NCI-H2171 treated with DMSO at 0.1 percent for 48 hours (cell line): ENCODE results near the gene FANCC.
"Not testable (repeated sequence)": the region's sequence is repeated elsewhere in the genome, so short reads cannot be mapped to it uniquely, and the experiment has no call there.

Experiments
- DNase-seq: peaks from one replicate; lab custom pipeline; 2025; lab: John Stamatoyannopoulos, UW

The FANCC gene

DNA sequence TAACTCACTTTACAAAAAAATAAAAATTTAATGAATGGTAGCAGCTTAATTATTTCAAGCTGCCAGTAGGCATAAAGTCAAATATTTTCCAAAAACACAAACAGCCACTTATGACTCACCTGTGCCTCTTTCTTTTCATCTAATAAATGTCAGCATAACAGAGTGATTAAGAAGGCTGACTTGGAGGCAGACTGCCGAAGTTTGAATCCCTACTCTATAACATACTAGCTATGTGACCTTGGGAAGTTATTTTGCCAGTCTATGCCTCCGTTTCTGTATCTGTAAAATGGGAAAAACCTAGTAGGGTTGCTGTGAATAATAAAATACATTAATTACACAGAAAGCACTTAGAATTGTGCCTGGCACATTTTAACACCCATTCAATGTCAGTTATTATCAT lies 33.8 kb downstream of the FANCC start:
- no peak for DNase-seq

DNA sequence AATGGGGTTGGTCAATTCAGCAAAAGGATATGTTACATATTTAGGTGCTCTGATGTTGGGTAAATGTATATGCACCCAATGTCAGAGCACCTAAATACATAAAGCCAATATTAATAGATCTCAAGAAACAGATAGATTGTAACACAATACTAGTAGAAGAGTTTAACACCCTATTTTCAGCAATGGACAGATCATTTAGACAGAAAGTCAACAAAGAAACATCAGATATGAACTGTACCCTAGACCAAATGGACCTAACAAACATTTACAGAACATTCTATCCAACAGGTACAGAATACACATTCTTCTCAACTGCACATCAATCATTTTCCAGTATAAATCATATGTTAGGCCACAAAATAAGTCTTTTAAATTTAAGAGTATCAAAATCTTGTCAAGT lies 35.2 kb downstream of the FANCC start:
- no peak for DNase-seq

DNA sequence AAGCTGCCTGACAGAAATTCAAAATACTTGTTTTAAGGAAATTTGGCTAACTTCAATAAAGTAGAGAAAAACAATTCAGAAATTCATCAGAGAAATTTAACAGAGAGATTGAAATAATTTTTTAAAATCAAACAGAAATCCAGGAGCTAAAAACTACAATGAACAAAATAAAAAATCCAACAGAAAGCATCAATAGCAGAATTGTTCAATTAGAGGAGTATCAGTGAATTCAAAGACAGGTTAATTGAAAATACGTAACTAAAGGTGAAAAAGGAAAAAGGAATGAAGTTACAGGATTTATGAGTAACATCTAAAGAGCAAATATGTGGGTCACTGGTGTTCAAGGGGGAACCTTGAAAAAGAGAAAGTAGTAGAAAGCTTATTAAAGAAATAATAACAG lies 36.8 kb downstream of the FANCC start:
- no peak for DNase-seq

DNA sequence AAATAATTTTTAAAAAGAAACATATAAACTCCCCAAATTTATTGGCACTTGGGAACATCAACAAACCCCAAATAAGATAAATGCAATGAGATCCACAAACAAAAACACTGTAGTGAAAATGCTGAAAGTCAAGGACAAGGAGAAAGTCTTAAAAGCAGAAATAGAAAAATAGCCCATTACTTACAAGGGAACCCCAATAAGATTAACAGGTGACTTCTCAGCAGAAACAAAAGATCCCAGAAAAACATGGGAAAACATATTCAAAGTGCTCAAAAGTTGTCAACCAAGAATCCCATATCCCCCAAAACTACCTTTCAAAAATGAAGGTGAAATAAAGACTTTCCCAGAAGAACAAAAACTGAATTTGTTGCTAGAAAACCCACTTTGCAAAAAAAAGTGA lies 40.0 kb downstream of the FANCC start:
- DNase-seq, result no peak

DNA sequence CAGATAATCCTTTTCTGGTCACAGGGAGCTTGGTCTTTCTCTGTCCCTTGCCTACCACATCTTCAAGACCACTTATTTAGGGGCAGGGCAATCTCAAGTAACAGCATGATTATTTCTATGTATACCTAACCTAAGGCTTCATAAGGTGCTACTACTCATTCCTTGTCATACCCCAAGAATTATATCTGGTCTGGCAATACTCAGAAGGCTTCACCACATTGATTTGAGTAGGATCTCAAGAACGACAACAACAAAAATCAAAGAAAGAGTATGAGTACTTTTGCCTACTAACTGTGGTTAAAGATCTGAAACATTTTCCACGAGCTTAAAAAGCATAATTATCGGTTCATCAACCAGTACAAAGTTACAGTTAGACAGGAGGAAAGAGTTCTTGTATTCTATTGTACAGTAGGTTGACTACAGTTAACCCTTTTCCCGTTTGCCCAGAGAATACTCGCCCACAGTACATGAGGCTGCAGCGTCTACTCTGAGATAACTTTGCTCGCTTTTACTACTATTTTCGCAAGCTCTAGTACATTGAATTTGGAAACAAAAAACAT lies 41.0 kb downstream of the FANCC start:
- no peak for DNase-seq

DNA sequence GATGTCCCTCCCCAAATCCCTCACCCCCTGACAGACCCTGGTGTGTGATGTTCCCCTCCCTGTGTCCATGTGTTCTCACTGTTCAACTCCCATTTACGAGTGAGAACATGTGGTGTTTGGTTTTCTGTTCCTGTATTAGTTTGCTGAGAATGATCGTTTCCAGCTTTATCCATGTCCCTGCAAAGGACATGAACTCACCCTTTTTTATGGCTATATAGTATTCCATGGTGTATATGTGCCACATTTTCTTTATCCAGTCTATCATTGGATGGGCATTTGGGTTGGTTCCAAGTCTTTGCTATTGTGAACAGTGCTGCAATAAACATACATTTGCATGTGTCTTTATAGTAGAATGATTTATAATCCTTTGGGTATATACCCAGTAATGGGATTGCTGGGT lies 43.3 kb downstream of the FANCC start:
- not testable (repeated sequence) for DNase-seq

DNA sequence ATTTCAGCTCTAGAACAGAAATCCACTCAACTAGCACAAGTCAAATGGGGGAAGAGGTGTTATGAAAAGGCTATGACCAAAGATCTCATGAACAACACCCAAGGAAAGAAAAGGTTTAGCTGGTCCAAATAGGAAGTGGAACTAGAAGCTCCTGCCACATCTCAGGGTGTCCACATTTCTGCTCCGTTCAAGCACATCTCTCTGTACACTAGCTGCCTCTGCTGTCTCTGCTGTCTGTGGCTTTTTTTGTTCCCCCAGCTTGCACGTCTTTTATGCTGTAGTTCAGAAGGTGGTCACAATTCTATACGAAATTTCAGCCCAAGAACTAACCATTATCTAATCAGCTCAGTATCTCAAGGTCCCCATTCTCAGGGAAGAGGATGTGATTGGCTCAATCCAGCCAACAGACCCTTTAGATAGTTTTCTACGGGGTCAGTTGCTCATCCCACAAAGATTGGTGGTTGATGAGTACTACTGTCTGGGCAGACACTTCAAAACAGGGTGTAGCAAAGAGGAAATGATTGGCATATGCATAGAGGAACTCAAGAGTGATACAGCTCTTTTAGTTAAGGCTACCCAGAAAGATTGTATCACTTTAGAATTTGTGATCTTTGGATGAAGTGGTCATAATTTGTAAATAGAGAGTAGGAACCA lies 44.0 kb downstream of the FANCC start:
- no peak for DNase-seq

DNA sequence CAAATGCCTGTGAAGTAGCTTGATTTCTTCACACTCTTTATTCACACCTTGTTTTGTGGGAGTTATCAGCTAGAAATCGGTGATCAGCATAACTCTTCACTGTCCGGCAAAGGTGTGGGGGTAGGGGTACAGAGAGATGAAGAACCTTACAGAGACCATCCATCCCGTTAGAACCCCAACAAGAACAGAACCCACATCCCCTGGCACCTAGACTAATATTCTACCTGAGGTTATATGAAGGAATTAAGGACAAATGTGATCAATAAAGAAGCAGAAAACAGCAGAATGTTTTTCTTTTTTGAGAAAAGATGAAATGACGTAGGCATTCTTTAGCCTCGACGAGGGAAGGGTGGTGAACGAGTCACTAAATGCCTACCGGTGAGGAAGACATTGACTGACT lies 44.7 kb downstream of the FANCC start:
- no peak for DNase-seq

DNA sequence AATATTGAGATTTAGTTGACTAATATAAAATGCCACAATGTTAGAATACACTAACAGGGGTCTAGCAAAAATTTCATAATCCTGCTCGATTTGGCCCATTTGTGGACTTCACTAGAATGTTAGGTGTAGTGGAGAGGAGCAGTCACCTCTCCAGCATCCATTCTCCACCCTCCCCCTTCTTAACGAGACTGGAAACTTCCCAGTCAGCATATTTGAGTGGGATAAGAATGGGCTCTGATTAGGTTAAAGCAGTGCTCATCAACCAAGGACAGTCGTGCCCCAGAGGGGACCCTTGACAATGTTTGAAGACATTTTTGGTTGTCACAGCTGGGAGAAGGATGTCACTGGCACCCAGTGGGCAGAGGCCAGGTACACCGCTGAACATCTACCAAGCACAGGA lies 46.7 kb downstream of the FANCC start:
- DNase-seq, result no peak

DNA sequence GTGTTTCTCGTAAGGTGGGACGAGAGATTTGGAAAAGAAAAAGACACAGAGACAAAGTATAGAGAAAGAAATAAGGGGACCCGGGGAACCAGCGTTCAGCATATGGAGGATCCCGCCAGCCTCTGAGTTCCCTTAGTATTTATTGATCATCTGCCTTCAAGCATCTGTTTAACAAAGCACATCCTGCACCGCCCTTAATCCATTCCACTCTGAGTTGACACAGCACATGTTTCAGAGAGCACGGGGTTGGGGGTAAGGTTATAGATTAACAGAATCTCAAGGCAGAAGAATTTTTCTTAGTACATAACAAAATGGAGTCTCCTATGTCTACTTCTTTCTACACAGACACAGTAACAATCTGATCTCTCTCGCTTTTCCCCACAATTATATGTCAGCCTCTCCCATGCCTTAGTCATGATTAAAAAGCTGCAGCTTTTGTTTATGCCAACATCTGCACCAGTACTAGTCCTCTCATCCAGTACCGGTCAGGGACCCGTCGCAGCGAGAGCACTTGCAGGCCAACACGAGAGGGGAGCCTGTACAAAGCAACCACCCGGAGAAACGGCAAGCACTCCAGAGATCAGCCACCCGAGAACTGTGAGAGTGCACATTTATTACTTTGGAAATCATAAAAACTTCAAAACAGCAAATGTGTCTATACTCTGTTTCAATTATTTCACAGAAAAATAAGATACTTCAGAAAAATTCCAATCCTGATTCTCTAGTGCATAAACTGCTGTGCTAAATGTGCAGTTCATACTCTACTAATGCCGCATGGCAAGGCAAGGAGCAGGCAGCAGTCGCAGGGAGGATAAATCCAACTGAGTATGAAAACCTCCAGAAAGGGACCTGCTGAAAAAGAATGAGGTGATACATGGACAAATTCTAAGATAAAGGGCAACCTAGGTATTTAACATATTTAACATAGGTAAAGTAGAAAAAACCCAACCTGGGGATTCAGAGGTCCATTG lies 47.4 kb downstream of the FANCC start:
- not testable (repeated sequence) for DNase-seq

DNA sequence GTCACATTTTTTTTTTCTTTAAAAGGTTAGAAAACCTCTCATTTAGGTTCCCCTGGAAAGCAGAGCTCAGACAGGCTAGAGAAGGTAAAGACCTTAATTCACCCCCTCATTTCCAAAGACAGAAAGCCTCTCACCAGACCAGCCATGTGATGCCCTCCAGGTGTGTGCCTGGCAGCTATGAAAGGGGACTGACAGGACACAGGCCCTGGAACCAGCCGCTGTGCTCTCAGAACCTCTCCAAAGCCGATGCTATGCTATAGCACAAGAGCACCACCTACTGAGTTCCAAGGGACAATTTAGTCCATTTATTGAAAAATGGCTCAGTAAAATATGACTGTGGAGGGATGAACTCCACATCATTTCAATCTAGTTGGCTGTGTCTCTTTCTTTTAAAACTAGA lies 48.8 kb downstream of the FANCC start:
- peak; percentile 51 for DNase-seq

DNA sequence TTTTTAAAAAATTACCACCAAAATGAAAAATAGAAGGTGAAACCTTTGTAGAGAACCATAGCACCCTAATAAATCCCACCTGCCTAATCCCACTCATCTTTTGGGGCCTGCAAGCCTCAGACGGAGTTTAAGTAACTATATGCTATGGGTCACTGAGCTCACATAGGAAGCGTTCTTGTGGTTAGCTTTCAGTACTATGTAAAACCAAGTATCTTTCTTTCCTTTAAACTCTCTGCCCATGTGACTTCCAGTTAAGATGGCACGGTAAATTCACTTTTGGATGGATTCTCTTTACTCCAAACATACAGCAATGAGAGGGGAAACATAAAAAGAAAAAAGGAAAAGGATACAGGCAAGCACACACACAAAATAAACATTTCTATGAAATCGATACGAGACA lies 50.9 kb downstream of the FANCC start:
- no peak for DNase-seq

DNA sequence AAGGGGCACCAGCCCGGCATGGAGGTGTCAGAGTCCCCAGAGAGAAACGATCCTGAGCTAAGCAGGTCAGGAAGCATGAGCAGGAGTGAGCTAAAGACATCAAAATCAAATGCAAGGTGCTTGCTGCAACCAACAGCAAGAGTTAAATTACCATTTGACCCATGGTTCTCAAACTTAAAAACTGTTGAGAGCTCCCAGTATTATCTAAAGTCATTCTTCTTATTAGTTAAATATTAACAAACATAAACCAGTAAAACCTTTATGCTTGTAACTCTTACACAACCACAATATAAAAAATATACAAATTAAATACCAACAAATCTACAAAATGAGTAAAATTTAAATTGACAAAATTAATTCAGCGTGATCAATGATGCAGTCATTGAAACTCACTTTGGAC lies 51.5 kb downstream of the FANCC start:
- DNase-seq, result no peak

DNA sequence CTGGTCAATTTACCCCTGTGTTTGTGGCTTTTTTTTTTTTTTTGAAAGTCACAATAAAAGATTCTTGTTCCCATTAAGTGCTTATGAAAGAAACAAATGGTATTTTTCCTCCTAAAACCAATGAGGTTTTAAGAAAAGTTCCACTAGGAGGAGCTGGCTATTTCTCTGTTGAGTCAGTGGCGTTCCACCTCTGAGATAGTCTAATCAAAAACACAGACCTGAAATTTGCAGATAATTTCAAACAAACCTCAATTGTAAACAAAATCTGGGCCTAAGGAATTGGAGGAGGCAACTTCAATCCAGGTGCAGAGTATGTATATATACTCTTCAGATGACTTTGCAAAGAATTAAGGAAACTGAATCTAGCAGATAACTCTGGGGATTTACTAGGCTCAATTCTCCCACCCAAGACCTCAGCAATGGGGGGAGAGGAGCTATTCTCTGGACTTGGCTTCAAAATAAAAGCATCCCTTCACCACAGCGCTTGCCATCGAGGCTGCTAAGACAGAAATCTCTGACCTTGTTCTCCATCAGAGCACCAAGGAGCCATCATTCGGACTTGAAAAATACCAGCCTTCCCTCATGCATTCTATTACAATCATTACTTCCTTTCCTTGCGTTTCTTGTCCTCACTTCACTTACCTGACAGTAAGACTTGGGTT lies 52.4 kb downstream of the FANCC start:
- DNase-seq, result no peak

DNA sequence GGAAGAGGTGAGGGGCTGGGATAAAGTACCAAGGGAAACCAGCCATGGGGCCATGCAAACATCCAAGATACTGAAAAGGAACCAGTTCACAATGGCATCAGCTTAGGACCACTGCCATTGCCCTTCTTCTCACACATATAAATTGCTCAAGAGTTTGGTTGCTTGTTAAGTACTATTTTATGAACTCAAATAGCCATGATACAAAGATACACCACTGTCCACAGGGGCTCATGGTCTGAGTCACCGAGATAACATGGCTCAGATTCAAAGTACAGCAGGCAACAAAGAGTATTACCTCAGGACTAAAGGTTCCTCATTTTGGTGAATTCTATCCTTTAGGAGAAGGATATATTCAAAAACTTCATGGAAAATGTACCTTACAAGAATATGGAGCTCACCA lies 55.6 kb downstream of the FANCC start:
- DNase-seq, result no peak

DNA sequence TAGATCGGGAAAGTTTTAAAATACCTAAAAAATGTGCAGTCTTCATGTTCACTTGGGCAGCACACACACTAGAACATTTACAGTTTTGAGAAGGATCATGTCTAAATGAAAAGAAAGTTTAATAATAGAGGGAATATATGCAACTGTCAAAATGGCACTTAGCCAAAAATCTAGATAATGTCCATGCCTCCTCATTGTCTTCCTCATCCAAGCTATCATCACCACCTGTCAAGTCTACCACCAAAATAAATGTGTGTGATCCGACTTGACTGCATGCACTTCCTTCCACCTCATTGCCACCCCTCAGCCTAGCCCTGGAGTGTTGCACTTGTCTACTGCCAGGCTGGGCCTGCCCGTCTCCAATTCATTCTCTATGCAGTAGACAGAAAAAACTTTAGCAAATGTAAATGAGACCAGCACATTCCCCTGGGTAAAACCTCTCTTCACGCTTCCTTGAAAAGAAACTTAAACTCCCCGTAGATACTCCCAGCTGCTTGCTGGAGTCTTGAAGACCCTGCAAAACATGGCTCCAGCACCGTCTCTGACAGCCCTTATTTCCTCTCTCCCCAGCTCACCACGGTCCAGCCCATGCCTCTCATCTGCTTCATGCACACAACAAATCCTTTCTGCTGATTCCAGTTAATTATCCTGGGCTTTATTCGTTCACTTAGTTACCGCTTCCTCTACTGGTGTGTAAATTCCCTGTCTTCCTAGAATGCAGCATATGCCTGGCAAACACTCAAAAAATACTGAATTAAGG lies 66.9 kb downstream of the FANCC start:
- DNase-seq, result peak; percentile 84

DNA sequence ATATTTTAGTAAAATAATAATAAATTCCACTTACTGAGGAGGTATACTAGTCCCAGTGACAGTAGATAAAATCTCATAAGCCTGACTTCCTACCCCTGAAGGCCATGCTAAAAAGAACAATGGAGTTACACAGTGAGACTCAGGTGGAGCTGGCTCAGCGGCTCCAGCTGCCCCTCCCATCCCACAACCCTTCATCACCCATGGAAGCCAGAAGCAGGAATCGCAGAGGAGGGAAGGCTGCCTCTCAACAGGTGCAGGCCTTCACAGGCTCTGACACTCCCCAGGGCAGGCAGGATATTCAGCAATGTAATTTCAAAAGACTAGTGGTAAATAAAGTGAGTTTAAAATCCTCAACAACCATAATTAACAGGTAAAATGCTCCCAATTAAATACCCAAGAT lies 67.5 kb downstream of the FANCC start:
- DNase-seq, result no peak

DNA sequence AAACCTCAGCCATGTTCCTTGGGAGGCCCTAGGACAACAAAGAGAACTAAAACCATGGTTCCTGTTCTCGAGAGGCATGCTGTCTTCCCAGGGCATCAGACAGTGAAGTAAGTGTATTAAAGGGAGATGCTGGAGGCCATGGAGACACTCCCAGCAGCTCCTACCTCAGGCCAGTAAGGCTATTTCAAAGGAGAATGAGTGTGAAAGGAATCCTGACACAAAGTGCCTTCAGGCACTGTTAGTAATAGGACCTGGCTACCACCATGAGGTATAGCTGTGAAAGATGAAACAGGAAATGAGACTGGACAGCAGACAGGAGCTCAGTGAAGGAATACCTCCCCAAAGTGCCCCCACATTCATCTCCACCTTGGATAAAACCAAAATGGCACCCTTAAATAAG lies 71.0 kb downstream of the FANCC start:
- no peak for DNase-seq

DNA sequence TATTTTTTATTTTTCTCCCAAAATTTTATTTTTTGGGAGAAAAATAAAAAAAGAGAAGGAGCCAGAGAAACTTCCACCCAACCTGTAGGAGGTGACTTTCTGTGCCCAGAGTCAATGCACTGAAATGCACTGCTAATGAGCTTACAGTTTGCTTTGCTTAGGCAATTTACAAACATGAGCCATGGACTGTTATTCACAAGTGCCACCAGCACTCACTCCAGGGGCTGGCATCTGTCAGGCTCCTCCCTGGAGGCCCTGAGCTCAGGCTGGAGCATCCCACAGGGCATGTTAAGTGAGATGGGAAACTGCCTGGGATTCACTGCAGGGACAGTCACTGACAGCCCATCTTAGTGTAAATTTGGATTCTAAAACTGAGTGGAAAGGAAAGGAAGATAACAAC lies 74.9 kb downstream of the FANCC start:
- peak; percentile 79 for DNase-seq

DNA sequence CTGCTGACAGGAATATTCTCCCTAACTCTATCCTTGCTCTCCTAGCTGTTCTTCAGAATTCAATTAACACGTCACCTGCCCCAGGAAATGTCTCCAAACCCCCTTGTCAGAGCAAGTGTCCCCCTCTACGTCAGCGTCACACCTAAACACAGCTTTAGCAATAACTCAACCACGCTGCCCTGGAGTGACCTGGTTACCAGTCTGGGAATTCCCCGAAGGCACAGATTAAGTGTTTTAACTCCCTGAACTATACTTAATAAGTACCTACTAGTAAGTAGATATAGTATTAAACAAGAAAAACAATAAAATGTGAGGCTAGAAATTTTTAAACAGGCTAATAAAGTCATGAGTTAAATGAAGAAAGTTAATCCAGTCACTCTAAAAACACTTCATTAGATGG lies 78.4 kb downstream of the FANCC start:
- DNase-seq, result no peak

DNA sequence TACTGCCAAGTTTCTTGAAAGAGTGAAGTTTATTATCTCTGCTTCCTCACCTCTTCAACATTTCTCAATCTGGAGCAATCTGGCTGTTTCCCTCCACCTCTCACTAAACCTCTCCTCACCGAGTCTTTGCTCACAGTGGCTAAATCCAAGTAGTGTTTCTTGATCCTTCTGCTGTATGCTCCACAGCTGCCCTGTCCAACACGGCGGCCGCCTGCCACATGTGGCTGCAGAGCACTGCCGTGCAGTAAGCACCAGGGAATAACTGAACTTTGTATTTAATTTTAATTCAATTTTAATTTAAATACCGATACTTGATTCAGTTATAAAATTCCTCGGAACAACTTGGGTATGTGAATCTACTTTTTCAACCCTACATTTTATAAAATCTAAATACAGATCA lies 80.2 kb downstream of the FANCC start:
- DNase-seq, result no peak

DNA sequence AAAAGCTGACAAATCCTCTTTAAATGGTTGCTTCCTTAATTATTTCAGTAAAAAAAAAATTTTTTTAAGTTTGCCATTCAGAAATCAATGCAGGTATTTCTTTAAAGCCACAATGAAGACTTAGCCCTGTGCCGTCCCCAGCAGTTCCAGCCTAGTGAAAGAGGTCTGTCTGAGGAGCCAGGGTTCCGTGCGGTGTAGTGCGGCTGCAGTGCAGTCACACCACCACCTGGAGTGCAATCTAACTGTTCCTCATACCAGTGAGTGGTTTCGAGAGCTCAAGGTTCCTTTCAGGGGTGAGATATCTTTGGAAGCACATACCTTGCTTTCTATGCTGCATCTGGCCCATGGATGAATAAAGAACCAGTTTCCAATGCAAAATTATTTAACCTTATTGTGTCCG lies 87.5 kb downstream of the FANCC start:
- no peak for DNase-seq
